HG03354 (cell line): ENCODE results near the gene FAM241B.

Experiments
- ATAC-seq: cut with Tn5 transposase; IDR thresholded peaks from one replicate; pipeline ENCODE4 v1.9.1; 2021; ENCODE audit warnings: mild to moderate bottlenecking; ENCODE audit not compliant: unreplicated experiment, poor library complexity, severe bottlenecking

FAM241B gene

GRCh38 chr10:69633673-69634635 is 3.9 kb downstream of the FAM241B start:
- ATAC-seq, result no peak

- ATAC-seq, result no peak
These were observed 4.8 kb downstream of the FAM241B start for GRCh38 chr10:69634759-69635425.

- no peak for ATAC-seq
These were observed 5.6 kb downstream of the FAM241B start for GRCh38 chr10:69635428-69636272.

- ATAC-seq, result no peak
These were observed 6.2 kb downstream of the FAM241B start for GRCh38 chr10:69636273-69636575.

- no peak for ATAC-seq
These were observed 6.9 kb downstream of the FAM241B start for GRCh38 chr10:69636626-69637605.

GRCh38 chr10:69638642-69639041 is 8.6 kb downstream of the FAM241B start:
- no peak for ATAC-seq

- ATAC-seq, result no peak
These were observed 9.5 kb downstream of the FAM241B start for GRCh38 chr10:69639291-69640195.

GRCh38 chr10:69640196-69640980 is 10.3 kb downstream of the FAM241B start:
- no peak for ATAC-seq

- ATAC-seq, result no peak
These were observed 11.4 kb downstream of the FAM241B start for GRCh38 chr10:69641261-69641980.

GRCh38 chr10:69642747-69643146 is 12.7 kb downstream of the FAM241B start:
- ATAC-seq, result no peak

GRCh38 chr10:69643779-69644657 is 14.0 kb downstream of the FAM241B start:
- ATAC-seq, result no peak

GRCh38 chr10:69644658-69645295 is 14.7 kb downstream of the FAM241B start:
- no peak for ATAC-seq

- ATAC-seq, result no peak
These were observed 15.5 kb downstream of the FAM241B start for GRCh38 chr10:69645296-69646184.
